ENCODE data around the gene VTI1A. TPM values are rescaled to one million over a fixed set of nuclear protein-coding genes. Genes with fewer than 3 reads are reported as not detected.

VTI1A gene
- total and polyA plus RNA-seq, 2 of the 8 experiments (the other 6 are each of a cell fraction or from before 2014, with no cell fraction given) = 6.0 to 20.0 TPM

DNA sequence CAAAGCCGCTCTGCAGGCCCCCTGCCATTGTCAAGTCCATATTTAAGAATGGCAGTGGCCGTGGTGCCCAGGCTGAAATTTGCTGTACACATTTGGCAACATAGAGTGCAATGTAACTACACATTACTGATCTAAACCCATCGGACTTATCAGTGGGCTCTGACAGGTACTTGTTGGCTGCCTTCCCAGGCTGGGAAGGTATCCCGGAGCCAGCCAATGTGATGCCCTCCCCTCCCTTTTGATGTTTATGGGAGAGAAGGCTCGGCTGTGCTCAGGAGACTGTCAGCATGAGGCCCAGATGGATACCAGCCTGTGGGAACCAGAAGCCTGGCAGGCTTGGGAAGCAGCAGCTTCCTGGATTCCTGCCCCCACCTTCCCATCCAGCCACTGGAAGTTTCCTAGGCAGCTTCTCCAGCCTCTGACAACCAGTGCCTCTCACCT lies 357.0 kb downstream of the VTI1A start:
- Histone ChIP-seq H2BK12ac (ENCODE audit: low read depth, low read length) (no peak overlapping the region), H4K20me1 (replicated peaks in 1 of 2; ENCODE audit: control insufficient read depth in 1 of 2, insufficient read depth in 2 of 2, low read length in 2 of 2) (no peaks in the 10 kb centered on the region), H3K36me3 (ENCODE audit: control insufficient read depth in 2 of 4, insufficient read depth in 4 of 4, low read length in 3 of 4) (no peaks in the 10 kb centered on the region; a peak in 1 of 8 replicates), H2BK20ac (ENCODE audit: low read length) (peak overlapping the region; percentile 62; the same call in 1 of the 2 replicates), H3K27me3 (replicated peaks in 1 of 4; ENCODE audit: control insufficient read depth in 3 of 4, extremely low read depth in 1 of 4, insufficient read depth in 3 of 4, low read length in 3 of 4) (no peaks in the 10 kb centered on the region), H4K5ac (ENCODE audit: insufficient read length, low read depth, low read length) (no peak overlapping the region), H3K27ac (ENCODE audit: low read depth, low read length) (no peak overlapping the region), H4K8ac (ENCODE audit: extremely low read depth, insufficient read depth, low read length) (no peak overlapping the region; the same call in 1 of the 2 replicates), H4K91ac (replicated peaks; ENCODE audit: insufficient read length, low read length) (no peak overlapping the region), H3K23ac (ENCODE audit: insufficient read length) (no peak overlapping the region), H3K79me2 (ENCODE audit: control insufficient read depth in 1 of 2, insufficient read depth in 2 of 2, low read length in 2 of 2) (no peaks in the 10 kb centered on the region), H3K14ac (ENCODE audit: insufficient read length) (no peak overlapping the region), H3K79me1 (ENCODE audit: low read depth, low read length) (no peaks in the 10 kb centered on the region), H2AK5ac (ENCODE audit: low read depth, low read length) (no peak overlapping the region), H3K23me2 (ENCODE audit: low read depth, low read length) (no peaks in the 10 kb centered on the region), H3K9ac (replicated peaks in 1 of 4; ENCODE audit: extremely low read depth in 1 of 4, low read depth in 3 of 4, low read length in 3 of 4) (no peak overlapping the region), H2BK15ac (ENCODE audit: low read length) (0 out of 2 replicates have a peak overlapping the region, but pooled peaks have one; percentile 46), H2BK5ac (ENCODE audit: low read depth, low read length) (no peak overlapping the region; the same call in 1 of the 2 replicates), H3K56ac (replicated peaks; ENCODE audit: insufficient read length, low read depth, low read length) (no peak overlapping the region), H2BK120ac (replicated peaks; ENCODE audit: low read depth, low read length) (no peak overlapping the region), H3K4ac (replicated peaks; ENCODE audit: insufficient read length, low read depth, low read length) (peak overlapping the region; percentile 5), H3K18ac (ENCODE audit: extremely low read depth, low read length) (peak overlapping the region; percentile 16; the same call in 1 of the 2 replicates), H3K4me1 (replicated peaks in 1 of 4; ENCODE audit: control insufficient read depth in 3 of 4, insufficient read depth in 4 of 4, low read length in 3 of 4) (peaks cover 4 to 13% (median 9%) of the 10 kb centered on the region in 4 experiments), H2AFZ (ENCODE audit: low read length) (no peak overlapping the region), H3K4me3 (ENCODE audit: extremely low read depth in 1 of 4, insufficient read depth in 2 of 4, low read depth in 3 of 4, low read length in 4 of 4) (no peak overlapping the region), H3K4me2 (ENCODE audit: insufficient read depth in 1 of 2, low read depth in 2 of 2, low read length in 2 of 2) (no peak overlapping the region), H3K9me3 (ENCODE audit: insufficient read depth in 2 of 2, low read depth in 1 of 2, low read length in 1 of 2) (no peaks in the 10 kb centered on the region)
- DNase-seq (ENCODE audit: low read depth in 1 of 2, low spot score in 2 of 2) (peak in 1 of 2 experiments; percentile 47), FAIRE-seq (peak; percentile 36)
- ChIA-PET CTCF (ENCODE audit: partially characterized antibody) (interaction anchor here (1.8 kb wide), 1 partner anchor 32 kb away, joined by 4 read pairs; no protein-coding TSS in a partner anchor), POLR2A (ENCODE audit: partially characterized antibody) (no interaction called here)
- TF ChIP-seq BRCA1 (IDR thresholded peaks at IDR 0.05; ENCODE audit: low read depth, low read length) (no peak), TCF12 (IDR thresholded peaks at IDR 0.05; ENCODE audit: low read depth, low read length) (no peak), YY1 (IDR thresholded peaks at IDR 0.05; ENCODE audit: low read depth, low read length) (no peak), HDAC6 (IDR thresholded peaks at IDR 0.05; ENCODE audit: low read depth, low read length) (no peak), SP1 (IDR thresholded peaks at IDR 0.05; ENCODE audit: low read depth, low read length) (no peak)
- WGBS, 2 experiments (ENCODE audit: extremely low coverage in 1 of 2, insufficient coverage in 1 of 2, insufficient read length in 1 of 2, insufficient replicate concordance in 2 of 2, low coverage in 1 of 2, low lambda C conversion rate in 2 of 2, missing lambda C conversion rate in 1 of 2) = 80% methylated on average over 5 of the region's 5 CpGs; no CpG with 5 or more reads in 1 of the 2 experiments
